OCI-LY7 (cell line): ENCODE measurements around the gene RAB44. TPM values are rescaled to one million over a fixed set of nuclear protein-coding genes. Genes with fewer than 3 reads are reported as not detected.

Experiments used
- BruUV-seq: library from RNA; stranded (reverse); fragments of 400-500 nt; replicated peaks from 2 replicates; lab custom pipeline; 2021; lab: Mats Ljungman, UMichigan
- CTCF ChIA-PET: fragments of 300-600 bp; sonication (Branson Sonifier 250); formaldehyde crosslinking; loops from one replicate; lab custom pipeline; 2022; ENCODE audit warnings: antibody characterized with exemption; ENCODE audit not compliant: unreplicated experiment; lab: Charles Lee
- POLR2A ChIA-PET: fragments of 300-600 bp; sonication (Branson Sonifier 250); formaldehyde crosslinking; loops from one replicate; lab custom pipeline; 2022; ENCODE audit warnings: antibody characterized with exemption; lab: Charles Lee
- DNase-seq: peaks from one replicate; pipeline ENCODE4 v3.0.0-alpha.2; 2015; ENCODE audit warnings: low spot score
- H2AFZ ChIP-seq: fragments of 200-600 bp; sonication (generic), shearing (Covaris generic); 2 replicates; pipeline ENCODE4 v1.6.1; 2014; ENCODE audit warnings: mild to moderate bottlenecking, antibody characterized with exemption, low read length, moderate library complexity
- H3K27ac ChIP-seq: fragments of 200-600 bp; sonication (generic); 2 replicates; pipeline ENCODE4 v1.5.1; 2014; ENCODE audit warnings: mixed run types, low read depth, mild to moderate bottlenecking, moderate library complexity, low read length, inconsistent platforms; ENCODE audit not compliant: poor library complexity, severe bottlenecking
- H3K36me3 ChIP-seq: fragments of 200-600 bp; sonication (generic); 2 replicates; pipeline ENCODE4 v1.6.1; 2014; ENCODE audit warnings: mild to moderate bottlenecking, antibody characterized with exemption, low read length, moderate library complexity, mixed read lengths; ENCODE audit not compliant: insufficient read depth
- H3K4me1 ChIP-seq: fragments of 200-600 bp; sonication (generic); 2 replicates; pipeline ENCODE4 v1.5.1; 2014; ENCODE audit warnings: mild to moderate bottlenecking, low read length; ENCODE audit not compliant: insufficient read depth, poor library complexity, severe bottlenecking
- H3K4me2 ChIP-seq: fragments of 200-600 bp; sonication (generic); 2 replicates; pipeline ENCODE4 v1.6.1; 2014; ENCODE audit warnings: mild to moderate bottlenecking, low read length
- H3K4me3 ChIP-seq: fragments of 200-600 bp; sonication (generic); 2 replicates; pipeline ENCODE4 v1.5.1; 2014; ENCODE audit warnings: mild to moderate bottlenecking, low read depth, low read length; ENCODE audit not compliant: poor library complexity, severe bottlenecking
- H3K79me2 ChIP-seq: fragments of 200-600 bp; sonication (generic); 2 replicates; pipeline ENCODE4 v1.6.1; 2016; ENCODE audit warnings: low read depth, mild to moderate bottlenecking, low read length, moderate library complexity, mixed read lengths; ENCODE audit not compliant: insufficient read depth
- H3K9me2 ChIP-seq: fragments of 200-600 bp; sonication (generic); 2 replicates; pipeline ENCODE4 v1.6.1; 2016; ENCODE audit warnings: mild to moderate bottlenecking, low read length, mixed read lengths; ENCODE audit not compliant: insufficient read depth
- H3K9me3 ChIP-seq: fragments of 200-600 bp; sonication (generic); 2 replicates; pipeline ENCODE4 v1.6.1; 2014; ENCODE audit warnings: mild to moderate bottlenecking, mixed run types, low read length, mixed read lengths
- H4K20me1 ChIP-seq: fragments of 200-600 bp; sonication (generic); 2 replicates; pipeline ENCODE4 v1.6.1; 2014; ENCODE audit warnings: mild to moderate bottlenecking, antibody characterized with exemption, low read length, moderate library complexity, mixed read lengths; ENCODE audit not compliant: insufficient read depth
- CTCF ChIP-seq: fragments of 200-600 bp; sonication (generic); conservative IDR thresholded peaks from 2 replicates; pipeline ENCODE4 v1.5.1; 2014; ENCODE audit warnings: mild to moderate bottlenecking, antibody characterized with exemption, low read length, moderate library complexity, mixed read lengths
- EZH2phosphoT487 ChIP-seq: fragments of 200-600 bp; sonication (generic); IDR thresholded peaks from 2 replicates; pipeline ENCODE4 v1.6.1; 2018; ENCODE audit warnings: low read depth, borderline replicate concordance, mild to moderate bottlenecking, mixed run types, antibody characterized with exemption, low read length, moderate library complexity, mixed read lengths
- intact Hi-C: fragments of 100-400 bp; cut with micrococcal nuclease; formaldehyde crosslinking; loops from one replicate; pipeline ENCODE4 v1.10.0; 2022; ENCODE audit not compliant: unreplicated experiment
- total RNA-seq, 2 experiments: library from RNA; depleted of rRNA in 1 of 2; stranded (reverse); fragments of >200 nt in 1 of 2; shearing (Covaris generic) in 1 of 2; gene quantifications; 2 replicates each; pipeline ENCODE4 v1.2.3, GENCODE V29; 2014 to 2022

Gene RAB44
- total RNA-seq, 2 experiments from 2014 or later: 0.09 TPM; not detected in 1

- DNase-seq: no peak
- Histone ChIP-seq H3K36me3 (peaks cover 48% of the 10 kb centered on the region), H4K20me1 (no peaks in the 10 kb centered on the region; the same call in 1 of the 2 replicates), H3K9me2 (no peaks in the 10 kb centered on the region), H3K9me3 (peaks cover 8% of the 10 kb centered on the region; the same call in 1 of the 2 replicates), H3K4me3 (no peak overlapping the region), H2AFZ (no peak overlapping the region), H3K4me2 (no peak overlapping the region), H3K27ac (no peak overlapping the region), H3K79me2 (peaks cover 20% of the 10 kb centered on the region; the same call in 1 of the 2 replicates), H3K4me1 (peaks cover 43% of the 10 kb centered on the region)
- TF ChIP-seq CTCF (no peak), EZH2phosphoT487 (no peak)
- intact Hi-C loops: no loop called here
- BruUV-seq: no TSS peak
- POLR2A ChIA-PET: interaction anchor here (1.4 kb wide), 1 partner anchor 12 kb away, joined by 3 read pairs; no protein-coding TSS in a partner anchor
- CTCF ChIA-PET: no interaction called here
Observed at GRCh38 chr6:36751091-36751490, 53.5 kb downstream of the RAB44 start.

- H3K27ac ChIP-seq: no peak overlapping the region
- H2AFZ ChIP-seq: no peak overlapping the region
- peaks cover 8% of the 10 kb centered on the region; the same call in 1 of the 2 replicates for H3K9me3 ChIP-seq
- peak overlapping the region; percentile 86; the same call in 1 of the 2 replicates for H3K4me2 ChIP-seq
- no peak for DNase-seq
- H3K4me3 ChIP-seq: no peak overlapping the region
- ChIA-PET CTCF (no interaction called here), POLR2A (no interaction called here)
- peaks cover 46% of the 10 kb centered on the region for H3K4me1 ChIP-seq
- BruUV-seq: no TSS peak
- TF ChIP-seq EZH2phosphoT487: no peak
- no peak for TF ChIP-seq CTCF
- no peaks in the 10 kb centered on the region; the same call in 1 of the 2 replicates for H4K20me1 ChIP-seq
- peaks cover 48% of the 10 kb centered on the region for H3K36me3 ChIP-seq
- intact Hi-C loops: no loop called here
- H3K9me2 ChIP-seq: no peaks in the 10 kb centered on the region
- H3K79me2 ChIP-seq: peaks cover 27% of the 10 kb centered on the region; the same call in 1 of the 2 replicates
Observed at GRCh38 chr6:36751833-36752186, 54.2 kb downstream of the RAB44 start.

DNA sequence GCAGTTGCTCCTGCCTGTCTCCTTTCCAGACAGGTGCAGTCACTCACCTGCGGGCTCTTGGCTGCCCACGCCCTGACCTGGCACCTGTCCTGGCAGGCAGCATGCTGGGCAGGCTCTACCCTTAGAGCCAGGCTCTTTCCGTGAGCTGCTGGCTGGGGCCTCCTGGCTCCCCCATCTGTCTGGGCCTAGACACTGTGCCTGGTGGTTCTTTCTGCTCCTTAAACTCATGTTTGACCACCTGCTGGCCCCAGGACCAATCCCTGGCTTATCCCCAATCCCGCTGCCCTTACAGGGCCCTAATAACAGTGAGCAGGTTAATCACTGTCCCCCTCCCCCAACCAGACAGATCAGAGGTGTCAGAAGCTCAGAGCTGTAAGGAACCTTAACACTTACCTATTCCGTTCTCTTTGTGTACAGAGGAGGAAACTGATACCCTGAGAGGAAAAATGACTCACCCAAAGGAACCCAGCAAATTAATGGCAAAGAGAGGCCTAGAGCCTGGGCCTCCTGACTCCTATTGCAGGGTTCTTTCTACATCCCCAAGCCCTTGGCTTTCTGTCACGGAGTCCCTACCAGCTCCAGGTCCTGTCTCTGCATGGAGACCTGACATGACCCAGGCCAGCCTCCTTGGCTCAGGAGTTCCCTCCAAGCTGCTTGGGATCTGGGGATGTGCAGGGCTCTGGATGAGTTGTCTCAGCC lies 54.7 kb downstream of the RAB44 start:
- H3K4me2 ChIP-seq: peak overlapping the region; percentile 86
- no peak overlapping the region for H2AFZ ChIP-seq
- ChIA-PET CTCF (interaction anchor here (1.8 kb wide), 1 partner anchor 85 kb away, joined by 5 read pairs; no protein-coding TSS in a partner anchor), POLR2A (interaction anchor here (0.6 to 2.1 kb wide), 3 partner anchors 15 to 91 kb away, joined by 3 to 8 read pairs (median 3); no protein-coding TSS in a partner anchor)
- peaks cover 8% of the 10 kb centered on the region; the same call in 1 of the 2 replicates for H3K9me3 ChIP-seq
- peak overlapping the region; percentile 69 for H3K4me3 ChIP-seq
- peaks cover 28% of the 10 kb centered on the region; the same call in 1 of the 2 replicates for H3K79me2 ChIP-seq
- peak; percentile 19 for DNase-seq
- H3K27ac ChIP-seq: peak overlapping the region; percentile 92
- BruUV-seq: no TSS peak
- H3K36me3 ChIP-seq: peaks cover 48% of the 10 kb centered on the region
- no peaks in the 10 kb centered on the region for H3K9me2 ChIP-seq
- intact Hi-C loops: no loop called here
- TF ChIP-seq EZH2phosphoT487: no peak
- TF ChIP-seq CTCF: no peak
- peaks cover 46% of the 10 kb centered on the region for H3K4me1 ChIP-seq
- no peaks in the 10 kb centered on the region for H4K20me1 ChIP-seq
